Kidney (tissue), 14 donors: Measurements from ENCODE around the gene CASP8. TPM values are rescaled to one million over a fixed set of nuclear protein-coding genes. Genes with fewer than 3 reads are reported as not detected.

Experiments
- DNase-seq, 5 donors: peaks; one replicate each; pipeline ENCODE4 v3.0.0-alpha.2; 2013 to 2020
- FAIRE-seq: peaks from 2 replicates; lab custom pipeline; 2012; peaks lifted over from hg19 to GRCh38; lab: Jason Lieb, UNC
- H3K27ac ChIP-seq, 2 donors: one replicate each; pipeline ENCODE4 v1.7.0; 2013; ENCODE audit warnings: low read depth in 2 of 2, low read length in 2 of 2, inconsistent platforms in 1 of 2
- H3K27me3 ChIP-seq: one replicate; pipeline ENCODE4 v1.7.1; 2013; ENCODE audit warnings: low read length, inconsistent platforms; ENCODE audit not compliant: control insufficient read depth, insufficient read depth
- H3K36me3 ChIP-seq, 3 donors: one replicate each; pipeline versions ENCODE4 v1.7.0 to v1.7.1; 2013; ENCODE audit warnings: low read length in 3 of 3, control low read depth in 1 of 3, inconsistent platforms in 1 of 3; ENCODE audit not compliant: insufficient read depth in 3 of 3, control insufficient read depth in 2 of 3
- H3K4me1 ChIP-seq, 3 donors: one replicate each; pipeline versions ENCODE4 v1.7.0 to v1.7.1; 2013; ENCODE audit warnings: low read length in 3 of 3, inconsistent platforms in 1 of 3, low read depth in 1 of 3; ENCODE audit not compliant: control insufficient read depth in 2 of 3, insufficient read depth in 2 of 3
- H3K4me3 ChIP-seq, 3 donors: one replicate each; pipeline versions ENCODE4 v1.7.0 to v1.8.1; 2013; ENCODE audit warnings: low read length in 3 of 3, control low read depth in 1 of 3, inconsistent platforms in 1 of 3
- H3K9ac ChIP-seq, 3 donors: one replicate each; pipeline versions ENCODE4 v1.7.0 to v1.7.1; 2013; ENCODE audit warnings: low read length in 3 of 3, control low read depth in 1 of 3, inconsistent platforms in 1 of 3
- H3K9me3 ChIP-seq, 3 donors: one replicate each; pipeline versions ENCODE4 v1.7.0 to v1.7.1; 2013; ENCODE audit warnings: low read length in 3 of 3, control low read depth in 1 of 3, inconsistent platforms in 1 of 3; ENCODE audit not compliant: control insufficient read depth in 2 of 3, insufficient read depth in 1 of 3
- CTCF ChIP-seq: IDR thresholded peaks from 3 replicates; pipeline ENCODE4 v1.5.1; 2012; ENCODE audit warnings: mild to moderate bottlenecking, moderate library complexity, borderline replicate concordance; ENCODE audit not compliant: insufficient read depth; ENCODE audit errors: extremely low read depth
- intact Hi-C: fragments of 100-400 bp; cut with DNase I; formaldehyde crosslinking; loops from one replicate; pipeline ENCODE4 v1.11.1; 2022
- polyA plus RNA-seq: library from polyadenylated mRNA; stranded (reverse); fragments of 350-450 nt; fragmentation: Illumina TruSeq; extraction: RNeasy Lipid Tissue Mini Kit (QIAGEN cat#74804); gene quantifications from one replicate; pipeline ENCODE4 v1.2.3, GENCODE V29; 2014; ENCODE audit warnings: low read depth, low replicate concordance; ENCODE audit not compliant: insufficient read depth
- total RNA-seq: library from RNA; stranded (reverse); fragmentation: NEBNext Ultra II Directional; extraction: Animal tissue kit (Norgen Biotek cat#: 25700); gene quantifications from one replicate; pipeline ENCODE4 v1.2.1, GENCODE V29; 2021
- donor health status: control.
- donor health status: control.
- donor health status: control.
- donor health status: control.
- donor health status: control.
- donor health status: DM: yes; HTN: yes; CAD: no.
- donor health status: Normal renal cell carcinoma (clear cell type).

Gene CASP8
- total and polyA plus RNA-seq, 2 donors from 2014 or later = 8.0 to 35.3 TPM

- H3K27me3 ChIP-seq = no peaks in the 10 kb centered on the region
- H3K36me3 ChIP-seq = peaks cover 0 to 1% (median 0%) of the 10 kb centered on the region in 3 donors
- H3K4me3 ChIP-seq = no peak overlapping the region
- no peaks in the 10 kb centered on the region for H3K9me3 ChIP-seq
- H3K9ac ChIP-seq = no peak overlapping the region
- FAIRE-seq (no peak), DNase-seq (no peak)
- TF ChIP-seq CTCF = no peak
- intact Hi-C loops = no loop called here
- H3K27ac ChIP-seq = no peak overlapping the region
- peaks cover 0 to 10% (median 8%) of the 10 kb centered on the region in 3 donors for H3K4me1 ChIP-seq
These were observed 37.0 kb upstream of the CASP8 start for GRCh38 chr2:201223089-201224073.

DNA sequence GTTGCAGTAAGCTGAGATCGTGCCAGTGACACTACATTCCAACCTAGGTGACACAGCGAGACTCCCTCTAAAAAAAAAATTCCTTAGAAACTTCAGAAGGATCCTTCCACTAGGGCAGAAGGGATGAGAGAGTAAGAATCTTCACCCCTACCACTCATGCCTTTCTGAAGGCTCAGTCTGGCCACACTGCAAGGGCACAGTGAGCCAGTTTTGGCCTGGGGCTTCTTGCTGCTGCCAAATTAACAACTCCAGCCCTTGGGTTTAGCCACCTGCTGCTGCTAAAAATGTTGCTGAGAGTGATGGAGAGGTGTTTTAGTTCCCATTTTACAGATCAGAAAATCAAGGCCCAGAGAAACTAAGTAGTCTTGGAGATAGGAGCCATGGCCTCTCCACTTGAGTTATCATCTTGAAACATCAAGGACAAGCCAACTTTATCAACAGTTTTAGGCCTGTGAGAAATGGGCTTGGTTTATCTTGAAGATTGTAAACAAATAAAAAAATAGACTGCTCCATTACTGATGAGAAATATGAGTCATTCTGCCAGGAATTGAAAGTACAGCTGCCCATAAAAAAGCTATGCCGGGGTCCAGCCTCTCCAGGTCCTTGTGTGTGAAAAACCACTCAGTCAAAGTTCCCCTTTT is 31.9 kb upstream of the CASP8 start:
- DNase-seq (no peak), FAIRE-seq (no peak)
- no peaks in the 10 kb centered on the region for H3K27me3 ChIP-seq
- H3K36me3 ChIP-seq = no peaks in the 10 kb centered on the region
- H3K9ac ChIP-seq = no peak overlapping the region
- no peak overlapping the region for H3K27ac ChIP-seq
- no peak overlapping the region for H3K4me3 ChIP-seq
- intact Hi-C loops = no loop called here
- no peak for TF ChIP-seq CTCF
- H3K9me3 ChIP-seq = no peaks in the 10 kb centered on the region
- H3K4me1 ChIP-seq = peaks cover 0 to 7% (median 3%) of the 10 kb centered on the region in 3 donors

- H3K9ac ChIP-seq = no peak overlapping the region
- no peak for TF ChIP-seq CTCF
- no peak overlapping the region for H3K4me3 ChIP-seq
- FAIRE-seq = no peak
- H3K27ac ChIP-seq = no peak overlapping the region
- no peak for DNase-seq
- no peaks in the 10 kb centered on the region for H3K36me3 ChIP-seq
- intact Hi-C loops = no loop called here
- H3K9me3 ChIP-seq = no peaks in the 10 kb centered on the region
- H3K4me1 ChIP-seq = peaks cover 0 to 7% (median 3%) of the 10 kb centered on the region in 3 donors
- H3K27me3 ChIP-seq = no peaks in the 10 kb centered on the region
These were observed 31.4 kb upstream of the CASP8 start for GRCh38 chr2:201228912-201229290.
